ENCODE measurements around the gene OLFM2.

DNA sequence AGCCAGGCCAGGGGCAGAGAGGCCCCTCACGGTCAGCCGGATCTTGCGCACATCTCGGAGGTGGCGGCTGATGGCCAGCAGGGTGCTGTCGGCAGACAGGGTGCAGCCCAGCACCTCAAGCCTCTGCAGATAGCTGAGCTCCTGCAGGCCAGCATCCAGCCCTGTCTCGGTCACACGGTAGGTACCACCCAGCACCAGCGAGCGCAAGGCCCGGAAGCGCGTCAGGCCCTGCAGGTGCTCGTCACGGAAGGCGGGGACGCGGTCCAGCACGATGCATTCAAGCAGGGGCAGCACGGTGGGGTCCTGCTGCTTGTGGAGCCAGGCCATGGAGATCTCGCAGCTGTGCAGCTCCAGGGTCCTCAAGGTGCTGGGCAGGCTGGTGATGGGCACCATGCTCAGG is 125.2 kb downstream of the OLFM2 start:
- no peak for TF ChIP-seq POLR2A (IDR thresholded peaks at IDR 0.05)
- TF ChIP-seq, protein P1, sequence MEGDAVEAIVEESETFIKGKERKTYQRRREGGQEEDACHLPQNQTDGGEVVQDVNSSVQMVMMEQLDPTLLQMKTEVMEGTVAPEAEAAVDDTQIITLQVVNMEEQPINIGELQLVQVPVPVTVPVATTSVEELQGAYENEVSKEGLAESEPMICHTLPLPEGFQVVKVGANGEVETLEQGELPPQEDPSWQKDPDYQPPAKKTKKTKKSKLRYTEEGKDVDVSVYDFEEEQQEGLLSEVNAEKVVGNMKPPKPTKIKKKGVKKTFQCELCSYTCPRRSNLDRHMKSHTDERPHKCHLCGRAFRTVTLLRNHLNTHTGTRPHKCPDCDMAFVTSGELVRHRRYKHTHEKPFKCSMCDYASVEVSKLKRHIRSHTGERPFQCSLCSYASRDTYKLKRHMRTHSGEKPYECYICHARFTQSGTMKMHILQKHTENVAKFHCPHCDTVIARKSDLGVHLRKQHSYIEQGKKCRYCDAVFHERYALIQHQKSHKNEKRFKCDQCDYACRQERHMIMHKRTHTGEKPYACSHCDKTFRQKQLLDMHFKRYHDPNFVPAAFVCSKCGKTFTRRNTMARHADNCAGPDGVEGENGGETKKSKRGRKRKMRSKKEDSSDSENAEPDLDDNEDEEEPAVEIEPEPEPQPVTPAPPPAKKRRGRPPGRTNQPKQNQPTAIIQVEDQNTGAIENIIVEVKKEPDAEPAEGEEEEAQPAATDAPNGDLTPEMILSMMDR (IDR thresholded peaks at IDR 0.05) = no peak

Data from ovary (tissue), 3 donors.